Measurements from ENCODE around the gene DDX51.

DDX51 gene

DNA sequence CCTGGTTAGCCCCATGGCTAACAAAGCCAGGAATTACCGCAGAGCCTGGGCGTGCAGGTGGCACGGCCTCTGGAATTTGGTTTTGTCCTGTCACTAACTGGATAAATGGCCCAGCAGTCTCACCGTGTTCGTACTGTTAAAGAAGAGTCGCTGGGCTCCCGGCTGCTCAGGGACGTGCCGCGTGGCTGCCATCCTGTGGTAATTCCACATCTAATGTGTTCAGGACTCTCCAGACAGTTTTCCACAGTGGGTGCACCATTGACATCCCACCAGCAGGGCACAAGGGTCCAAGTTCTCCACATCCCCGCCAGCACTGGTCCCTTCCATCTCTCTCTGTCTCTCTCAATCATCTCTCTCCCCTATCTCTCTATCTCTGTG lies 19.8 kb upstream of the DDX51 start:
- Histone ChIP-seq H3K9ac (ENCODE audit: low read depth, low read length) (no peak overlapping the region), H3K36me3 (ENCODE audit: control insufficient read depth, insufficient read depth, low read length) (no peaks in the 10 kb centered on the region), H3K27ac (ENCODE audit: low read depth, low read length) (no peak overlapping the region), H3K4me1 (ENCODE audit: control insufficient read depth, insufficient read depth, low read length) (no peaks in the 10 kb centered on the region), H3K9me3 (ENCODE audit: control insufficient read depth, insufficient read depth, low read length) (0 out of 2 replicates have a peak, but pooled peaks cover 3% of the 10 kb centered on the region), H3K27me3 (ENCODE audit: control insufficient read depth, insufficient read depth, low read length) (peaks cover 11% of the 10 kb centered on the region), H3K4me3 (ENCODE audit: low read depth, low read length) (no peak overlapping the region)

DNA sequence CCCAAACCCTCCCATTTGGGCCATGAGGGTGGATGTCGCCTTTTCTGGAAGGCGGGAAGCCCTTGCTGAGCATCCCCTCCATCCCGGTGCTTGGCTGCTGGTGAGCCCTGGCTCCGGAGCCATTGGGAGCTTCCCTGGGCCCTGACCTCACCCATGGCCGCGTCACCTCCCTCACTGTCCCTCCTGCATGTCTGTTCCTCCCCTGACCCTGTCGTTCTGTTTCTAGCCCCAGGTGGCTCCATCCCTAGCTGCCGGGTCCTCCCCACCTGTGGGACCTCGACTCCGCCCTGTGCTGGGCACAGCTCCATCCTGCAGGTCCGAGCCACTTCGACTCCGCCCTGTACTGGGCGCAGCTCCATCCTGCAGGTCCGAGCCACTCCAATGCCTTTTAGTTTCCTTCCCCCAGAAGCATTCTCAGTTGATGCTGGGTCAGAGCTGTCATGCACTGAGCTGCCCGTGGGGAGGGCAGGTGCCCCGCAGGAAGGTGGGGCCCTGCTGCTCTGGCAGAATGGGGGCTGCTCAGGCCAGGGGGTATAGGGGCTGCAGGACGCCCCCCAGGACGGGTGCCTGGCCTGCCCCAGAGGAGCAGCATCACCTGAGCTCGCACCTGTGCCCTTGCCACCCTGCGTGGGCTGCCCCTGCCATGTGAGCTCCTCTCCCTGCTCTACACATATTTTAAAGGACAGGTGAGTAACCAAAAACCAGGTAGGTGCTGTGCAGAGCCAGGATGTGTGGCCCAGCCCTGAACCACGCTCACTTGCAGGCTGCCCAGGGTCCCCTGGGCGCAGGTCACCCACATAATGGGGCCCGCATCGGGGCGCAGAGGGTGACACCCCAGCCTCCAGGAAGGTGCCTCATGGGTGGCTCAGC lies 19.2 kb upstream of the DDX51 start:
- Histone ChIP-seq H3K36me3 (ENCODE audit: control insufficient read depth, insufficient read depth, low read length) (no peaks in the 10 kb centered on the region), H3K27ac (ENCODE audit: low read depth, low read length) (no peak overlapping the region), H3K4me1 (ENCODE audit: control insufficient read depth, insufficient read depth, low read length) (no peaks in the 10 kb centered on the region), H3K9ac (ENCODE audit: low read depth, low read length) (no peak overlapping the region), H3K9me3 (ENCODE audit: control insufficient read depth, insufficient read depth, low read length) (0 out of 2 replicates have a peak, but pooled peaks cover 3% of the 10 kb centered on the region), H3K27me3 (ENCODE audit: control insufficient read depth, insufficient read depth, low read length) (peaks cover 11% of the 10 kb centered on the region), H3K4me3 (ENCODE audit: low read depth, low read length) (no peak overlapping the region)

DNA sequence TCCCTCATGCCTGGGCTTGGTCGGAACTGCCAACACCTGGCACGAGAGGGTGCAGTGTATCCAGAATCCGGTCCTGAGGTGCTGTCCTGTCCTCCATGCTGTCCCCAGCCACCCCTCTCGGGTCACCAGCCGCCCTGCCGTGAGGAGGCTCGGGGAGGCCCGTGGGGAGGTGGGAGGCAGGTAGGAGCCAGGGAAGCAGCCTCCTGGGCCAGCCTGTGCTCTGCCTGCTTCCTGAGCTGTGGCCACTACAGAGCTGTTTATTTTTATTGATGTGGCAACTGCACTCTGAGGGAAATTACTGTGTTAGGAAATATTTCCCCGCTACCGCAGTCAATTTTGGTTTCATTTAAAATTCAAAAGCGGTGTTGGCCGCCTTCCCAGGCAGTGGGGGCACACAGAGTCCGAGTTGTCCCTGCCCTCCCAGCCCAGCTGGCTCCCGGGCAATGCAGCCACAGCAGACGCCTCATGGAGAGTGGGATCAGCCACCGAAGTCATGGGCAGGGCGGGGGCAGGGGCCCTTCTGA lies 18.5 kb upstream of the DDX51 start:
- Histone ChIP-seq H3K4me3 (ENCODE audit: low read depth, low read length) (no peak overlapping the region), H3K4me1 (ENCODE audit: control insufficient read depth, insufficient read depth, low read length) (no peaks in the 10 kb centered on the region), H3K9me3 (ENCODE audit: control insufficient read depth, insufficient read depth, low read length) (0 out of 2 replicates have a peak, but pooled peaks cover 3% of the 10 kb centered on the region), H3K27me3 (ENCODE audit: control insufficient read depth, insufficient read depth, low read length) (peaks cover 11% of the 10 kb centered on the region), H3K9ac (ENCODE audit: low read depth, low read length) (no peak overlapping the region), H3K36me3 (ENCODE audit: control insufficient read depth, insufficient read depth, low read length) (peaks cover 6% of the 10 kb centered on the region; the same call in 1 of the 2 replicates), H3K27ac (ENCODE audit: low read depth, low read length) (no peak overlapping the region)

DNA sequence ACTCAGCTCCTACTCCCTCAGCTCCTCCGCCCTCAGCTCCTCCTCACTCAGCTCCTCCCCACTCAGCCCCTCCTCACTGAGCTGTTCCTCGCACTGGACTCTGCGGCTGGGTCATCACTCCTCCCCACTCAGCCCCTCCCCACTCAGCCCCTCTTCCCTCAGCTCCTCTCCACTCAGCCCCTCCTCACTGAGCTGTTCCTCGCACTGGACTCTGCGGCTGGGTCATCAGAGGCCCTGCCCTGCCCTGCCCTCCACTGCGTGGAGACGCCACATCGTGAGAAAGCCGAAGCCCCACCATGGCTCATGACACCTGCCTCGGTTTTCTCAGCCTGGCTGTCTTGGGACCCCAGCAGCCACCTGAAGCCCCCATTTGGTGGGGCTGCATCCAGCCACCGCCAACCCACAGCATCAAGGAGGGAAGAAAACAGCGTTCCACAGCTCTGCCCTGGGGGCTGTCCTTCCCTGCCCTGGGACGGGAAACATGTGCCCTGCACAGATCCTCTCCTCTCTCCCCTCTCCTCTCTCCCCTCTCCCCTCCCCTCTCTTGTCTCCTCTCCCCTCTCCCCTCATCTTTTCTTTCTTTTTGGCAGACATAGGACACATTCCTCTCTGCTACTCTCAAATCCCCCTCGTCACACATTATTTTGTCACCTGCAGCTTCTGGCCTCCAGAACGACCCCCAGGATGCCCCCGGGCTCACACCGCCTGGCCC lies 17.8 kb upstream of the DDX51 start:
- no peak overlapping the region for H3K4me3 ChIP-seq (ENCODE audit: low read depth, low read length)
- no peaks in the 10 kb centered on the region for H3K4me1 ChIP-seq (ENCODE audit: control insufficient read depth, insufficient read depth, low read length)
- H3K27ac ChIP-seq (ENCODE audit: low read depth, low read length) = no peak overlapping the region
- H3K27me3 ChIP-seq (ENCODE audit: control insufficient read depth, insufficient read depth, low read length) = peaks cover 11% of the 10 kb centered on the region
- H3K9me3 ChIP-seq (ENCODE audit: control insufficient read depth, insufficient read depth, low read length) = peaks cover 8% of the 10 kb centered on the region; the same call in 1 of the 2 replicates
- H3K9ac ChIP-seq (ENCODE audit: low read depth, low read length) = no peak overlapping the region
- H3K36me3 ChIP-seq (ENCODE audit: control insufficient read depth, insufficient read depth, low read length) = peaks cover 6% of the 10 kb centered on the region; the same call in 1 of the 2 replicates

DNA sequence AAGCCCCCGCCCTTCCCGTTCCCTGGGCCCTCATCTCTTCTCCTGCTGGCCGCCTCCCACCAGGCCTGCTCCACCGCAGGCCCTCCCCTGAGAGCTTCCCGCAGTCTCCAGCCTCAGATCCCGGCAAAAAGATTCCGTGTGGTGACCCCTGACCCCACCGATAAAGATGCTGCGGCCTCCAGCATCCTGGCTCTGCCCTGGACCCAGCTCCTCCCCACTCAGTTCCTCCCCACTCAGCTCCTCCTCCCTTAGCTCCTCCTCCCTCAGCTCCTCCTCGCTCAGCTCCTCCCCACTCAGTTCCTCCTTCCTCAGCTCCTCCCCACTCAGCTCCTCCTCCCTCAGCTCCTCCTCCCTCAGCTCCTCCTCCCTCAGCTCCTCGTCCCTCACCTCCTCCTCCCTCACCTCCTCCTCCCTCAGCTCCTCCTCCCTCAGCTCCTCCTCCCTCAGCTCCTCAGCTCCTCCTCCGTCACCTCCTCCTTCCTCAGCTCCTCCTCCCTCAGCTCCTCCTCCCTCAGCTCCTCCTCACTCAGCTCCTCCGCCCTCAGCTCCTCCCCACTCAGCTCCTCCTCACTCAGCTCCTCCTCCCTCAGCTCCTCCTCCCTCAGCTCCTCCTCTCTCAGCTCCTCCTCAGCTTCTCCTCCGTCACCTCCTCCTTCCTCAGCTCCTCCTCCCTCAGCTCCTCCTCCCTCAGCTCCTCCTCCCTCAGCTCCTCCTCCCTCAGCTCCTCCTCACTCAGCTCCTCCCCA lies 17.1 kb upstream of the DDX51 start:
- H3K9me3 ChIP-seq (ENCODE audit: control insufficient read depth, insufficient read depth, low read length) = peaks cover 16% of the 10 kb centered on the region; the same call in 1 of the 2 replicates
- no peak overlapping the region for H3K4me3 ChIP-seq (ENCODE audit: low read depth, low read length)
- H3K36me3 ChIP-seq (ENCODE audit: control insufficient read depth, insufficient read depth, low read length) = peaks cover 6% of the 10 kb centered on the region; the same call in 1 of the 2 replicates
- no peak overlapping the region for H3K27ac ChIP-seq (ENCODE audit: low read depth, low read length)
- no peak overlapping the region for H3K9ac ChIP-seq (ENCODE audit: low read depth, low read length)
- H3K27me3 ChIP-seq (ENCODE audit: control insufficient read depth, insufficient read depth, low read length) = peaks cover 11% of the 10 kb centered on the region
- H3K4me1 ChIP-seq (ENCODE audit: control insufficient read depth, insufficient read depth, low read length) = no peaks in the 10 kb centered on the region

DNA sequence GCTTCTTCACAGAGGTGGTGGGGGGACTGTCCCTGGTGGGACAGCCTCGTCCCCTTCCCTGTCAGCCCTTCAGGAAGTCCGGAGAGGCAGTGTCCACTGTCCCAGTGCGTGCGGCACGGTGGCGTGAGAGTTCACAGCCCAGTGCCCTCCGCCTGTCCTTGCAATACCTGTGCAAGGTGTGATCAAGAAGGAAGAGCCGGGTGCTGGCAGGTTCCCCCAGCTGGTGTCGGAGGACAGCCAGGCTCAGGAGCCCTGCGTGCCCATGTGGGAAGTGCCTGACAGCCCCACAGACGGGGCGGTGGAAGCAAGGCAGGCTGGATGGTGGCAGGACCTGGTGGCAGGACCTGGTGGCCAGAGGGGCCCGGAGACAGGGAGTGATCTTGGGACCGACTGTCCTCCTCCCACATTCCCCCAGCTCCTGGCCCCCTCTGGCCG lies 16.5 kb upstream of the DDX51 start:
- Histone ChIP-seq H3K9me3 (ENCODE audit: control insufficient read depth, insufficient read depth, low read length) (peaks cover 13% of the 10 kb centered on the region; the same call in 1 of the 2 replicates), H3K27me3 (ENCODE audit: control insufficient read depth, insufficient read depth, low read length) (peaks cover 11% of the 10 kb centered on the region), H3K9ac (ENCODE audit: low read depth, low read length) (no peak overlapping the region), H3K4me1 (ENCODE audit: control insufficient read depth, insufficient read depth, low read length) (no peaks in the 10 kb centered on the region), H3K27ac (ENCODE audit: low read depth, low read length) (no peak overlapping the region), H3K4me3 (ENCODE audit: low read depth, low read length) (no peak overlapping the region), H3K36me3 (ENCODE audit: control insufficient read depth, insufficient read depth, low read length) (peaks cover 6% of the 10 kb centered on the region; the same call in 1 of the 2 replicates)

DNA sequence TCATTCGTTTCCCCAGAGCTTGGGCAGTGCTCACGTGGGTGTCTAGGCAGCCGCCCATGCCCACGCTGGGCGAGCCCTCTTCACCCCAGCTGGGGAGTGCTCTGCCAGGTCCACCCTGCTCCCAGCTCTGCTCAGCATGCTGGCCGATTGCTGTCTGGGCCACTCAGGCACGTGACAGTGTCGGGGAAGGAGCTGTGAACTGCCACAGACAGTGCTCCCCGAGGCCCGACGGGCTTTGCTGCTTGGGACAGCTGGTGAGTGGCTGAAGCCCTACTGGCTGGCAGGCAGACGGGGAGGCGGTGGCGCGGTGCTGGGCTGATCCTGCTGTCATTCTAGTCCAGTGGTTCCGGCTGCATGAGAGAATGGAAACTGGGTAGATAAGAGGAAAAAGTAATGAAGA lies 15.9 kb upstream of the DDX51 start:
- Histone ChIP-seq H3K9ac (ENCODE audit: low read depth, low read length) (no peak overlapping the region), H3K27ac (ENCODE audit: low read depth, low read length) (no peak overlapping the region), H3K4me1 (ENCODE audit: control insufficient read depth, insufficient read depth, low read length) (no peaks in the 10 kb centered on the region)

DNA sequence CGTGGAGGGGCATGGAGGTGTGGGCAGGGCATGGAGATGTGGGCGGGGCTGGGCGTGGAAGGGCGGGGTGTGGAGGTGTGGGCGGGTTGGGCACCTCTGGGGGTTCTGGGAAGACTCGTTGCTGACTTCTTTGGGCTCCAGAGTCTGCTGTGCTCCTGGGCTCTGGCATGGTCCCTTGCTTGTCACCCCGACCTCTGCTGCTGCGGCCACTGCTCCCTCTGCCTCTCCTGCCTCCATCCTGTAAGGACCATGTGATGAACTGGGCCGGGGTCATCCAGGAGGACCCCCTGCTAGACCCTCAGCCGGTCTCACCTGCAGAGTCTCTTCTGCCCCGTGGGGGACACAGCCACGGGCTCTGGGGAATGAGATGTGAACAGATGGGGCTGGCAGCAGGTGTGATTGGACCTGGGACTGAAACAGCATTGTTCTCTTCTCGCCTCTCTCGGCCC lies 15.5 kb upstream of the DDX51 start:
- Histone ChIP-seq H3K27me3 (ENCODE audit: control insufficient read depth, insufficient read depth, low read length) (peaks cover 11% of the 10 kb centered on the region), H3K9me3 (ENCODE audit: control insufficient read depth, insufficient read depth, low read length) (peaks cover 12% of the 10 kb centered on the region; the same call in 1 of the 2 replicates), H3K9ac (ENCODE audit: low read depth, low read length) (no peak overlapping the region), H3K27ac (ENCODE audit: low read depth, low read length) (no peak overlapping the region), H3K4me1 (ENCODE audit: control insufficient read depth, insufficient read depth, low read length) (no peaks in the 10 kb centered on the region), H3K36me3 (ENCODE audit: control insufficient read depth, insufficient read depth, low read length) (peaks cover 6% of the 10 kb centered on the region; the same call in 1 of the 2 replicates), H3K4me3 (ENCODE audit: low read depth, low read length) (no peak overlapping the region)

More for the DNA sequence above, 15.9 kb upstream of the DDX51 start:
- H3K36me3 ChIP-seq (ENCODE audit: control insufficient read depth, insufficient read depth, low read length) = peaks cover 6% of the 10 kb centered on the region; the same call in 1 of the 2 replicates
- no peak overlapping the region for H3K4me3 ChIP-seq (ENCODE audit: low read depth, low read length)
- peaks cover 11% of the 10 kb centered on the region for H3K27me3 ChIP-seq (ENCODE audit: control insufficient read depth, insufficient read depth, low read length)
- H3K9me3 ChIP-seq (ENCODE audit: control insufficient read depth, insufficient read depth, low read length) = peaks cover 12% of the 10 kb centered on the region; the same call in 1 of the 2 replicates

DNA sequence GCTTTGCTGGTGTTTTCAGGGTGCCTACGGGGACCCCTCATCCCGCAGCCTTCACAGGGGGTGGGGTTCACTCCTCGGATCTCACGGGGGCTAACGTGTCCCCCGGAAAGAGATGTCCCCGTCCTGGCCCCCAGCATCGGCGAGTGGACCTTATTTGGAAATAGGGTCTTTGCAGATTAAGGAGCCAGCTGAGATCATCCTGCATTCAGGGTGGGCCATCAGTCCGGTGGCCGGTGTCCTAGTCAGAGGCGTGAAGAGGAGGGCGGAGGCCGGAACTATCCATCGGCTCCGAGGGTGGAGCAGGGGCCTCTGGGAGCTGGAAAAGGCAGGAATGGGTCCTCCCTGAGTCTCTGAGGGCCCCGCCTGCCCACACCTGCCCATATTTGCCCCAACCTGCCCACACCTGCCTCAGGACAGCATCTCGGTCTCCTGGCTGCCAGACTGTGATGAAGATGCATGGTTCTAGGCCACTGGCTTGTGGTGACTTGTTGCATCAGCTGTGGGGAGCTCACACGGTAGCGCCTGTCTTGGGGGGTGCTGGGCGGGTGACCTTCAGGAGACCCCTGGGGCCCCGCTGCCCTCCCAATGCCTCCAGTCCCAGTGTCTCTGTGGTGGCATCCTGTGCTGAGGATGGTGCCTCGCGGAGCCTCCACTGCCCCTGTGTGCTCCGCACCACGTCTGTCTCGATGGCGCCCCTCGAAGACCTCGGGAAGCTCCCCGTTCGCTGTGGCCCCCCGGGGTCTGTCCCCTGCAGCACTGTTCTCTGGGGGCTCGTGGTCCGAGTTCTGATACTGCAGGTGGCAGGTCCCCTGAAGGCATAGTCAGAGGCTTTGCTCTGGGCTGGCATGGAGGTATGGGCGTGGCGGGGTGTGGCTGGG lies 14.8 kb upstream of the DDX51 start:
- H3K4me1 ChIP-seq (ENCODE audit: control insufficient read depth, insufficient read depth, low read length) = peaks cover 5% of the 10 kb centered on the region

More for the DNA sequence above, 14.8 kb upstream of the DDX51 start:
- Histone ChIP-seq H3K9ac (ENCODE audit: low read depth, low read length) (no peak overlapping the region), H3K36me3 (ENCODE audit: control insufficient read depth, insufficient read depth, low read length) (peaks cover 6% of the 10 kb centered on the region; the same call in 1 of the 2 replicates), H3K9me3 (ENCODE audit: control insufficient read depth, insufficient read depth, low read length) (peaks cover 12% of the 10 kb centered on the region; the same call in 1 of the 2 replicates), H3K4me3 (ENCODE audit: low read depth, low read length) (no peak overlapping the region), H3K27ac (ENCODE audit: low read depth, low read length) (no peak overlapping the region), H3K27me3 (ENCODE audit: control insufficient read depth, insufficient read depth, low read length) (peaks cover 7% of the 10 kb centered on the region)
